Femur (tissue), 1 donor: ENCODE data around the gene ASTN2.
A peak's percentile ranks its signal among the peaks of the same experiment; 100 is the strongest.
"Not testable (repeated sequence)": the region's sequence is repeated elsewhere in the genome, so short reads cannot be mapped to it uniquely, and the experiment has no call there.

Source experiments
- DNase-seq: peaks from one replicate; pipeline ENCODE4 v3.0.0-alpha.2; 2017

Gene ASTN2

DNA sequence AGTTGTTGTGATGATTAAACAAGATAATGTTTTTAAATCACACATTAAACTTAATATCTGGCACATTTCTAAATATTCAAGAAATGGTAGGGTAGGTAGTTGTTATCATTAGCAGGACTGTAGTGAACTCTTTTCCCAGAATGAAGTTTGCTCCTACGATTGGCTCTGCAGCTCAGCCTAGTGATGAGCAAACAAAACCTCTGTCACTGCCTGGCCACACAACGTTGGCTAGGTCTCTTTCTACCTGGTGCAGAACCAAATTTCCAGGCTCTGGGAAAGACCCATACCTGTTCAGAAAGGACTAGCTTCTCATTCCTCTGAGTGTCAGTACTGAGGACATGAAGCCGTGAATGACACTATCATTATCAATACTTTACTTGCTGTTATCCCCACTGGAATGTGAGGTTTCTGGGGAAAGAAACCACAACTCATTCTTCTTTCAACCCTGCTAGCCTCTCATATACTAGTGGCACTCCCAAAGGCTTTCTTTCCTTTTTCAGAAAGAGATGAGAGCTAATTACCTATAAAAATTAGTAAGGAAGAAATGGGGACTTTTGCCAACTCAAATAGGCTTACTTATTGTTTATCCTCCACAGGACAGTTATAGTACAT is 947.0 kb downstream of the ASTN2 start:
- no peak for DNase-seq

DNA sequence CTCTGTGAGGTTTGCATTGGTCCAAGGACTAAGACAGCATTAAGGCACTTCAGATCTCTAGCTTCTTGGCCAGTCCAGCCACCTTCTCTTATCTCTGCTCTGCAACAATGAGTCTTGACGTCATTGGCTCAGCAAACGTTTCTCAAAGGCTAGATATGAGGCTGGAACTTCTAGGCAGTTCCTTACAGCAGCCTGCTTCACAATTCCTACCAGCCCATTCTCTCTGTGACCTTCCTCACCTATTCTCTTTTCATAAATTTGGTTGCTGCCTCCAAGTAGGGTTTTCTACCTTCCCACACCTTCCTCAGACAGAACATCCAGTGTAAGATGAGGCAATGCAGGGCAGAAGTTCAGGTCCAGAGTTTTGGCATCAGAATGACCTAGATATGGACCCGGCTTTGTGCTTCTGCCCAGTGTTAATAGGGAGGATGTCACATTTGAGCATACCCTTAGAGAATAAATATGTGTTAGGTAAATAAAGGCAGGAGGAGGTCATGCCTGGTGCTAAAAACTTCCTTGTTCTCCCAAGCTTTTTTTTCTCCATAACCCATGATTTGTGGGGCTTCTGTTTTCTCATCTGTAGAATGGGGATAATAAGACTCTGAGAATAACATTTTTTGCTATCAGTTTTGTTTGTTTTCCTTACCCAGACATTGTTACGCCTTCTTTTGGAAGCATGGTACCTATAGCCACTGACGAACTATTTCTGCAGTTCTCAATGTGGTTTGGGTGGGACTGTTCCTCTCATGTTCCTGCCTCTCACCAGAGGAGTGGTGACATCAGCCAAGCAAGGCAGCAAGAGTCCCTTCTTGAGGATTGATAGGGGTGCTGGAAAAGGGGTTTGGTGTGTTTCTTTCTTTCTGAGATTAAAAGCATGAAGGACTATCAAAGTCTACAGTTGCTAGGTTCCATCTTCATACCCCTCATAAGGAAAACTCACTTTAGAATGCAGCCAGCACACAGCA is 948.3 kb downstream of the ASTN2 start:
- no peak for DNase-seq

DNA sequence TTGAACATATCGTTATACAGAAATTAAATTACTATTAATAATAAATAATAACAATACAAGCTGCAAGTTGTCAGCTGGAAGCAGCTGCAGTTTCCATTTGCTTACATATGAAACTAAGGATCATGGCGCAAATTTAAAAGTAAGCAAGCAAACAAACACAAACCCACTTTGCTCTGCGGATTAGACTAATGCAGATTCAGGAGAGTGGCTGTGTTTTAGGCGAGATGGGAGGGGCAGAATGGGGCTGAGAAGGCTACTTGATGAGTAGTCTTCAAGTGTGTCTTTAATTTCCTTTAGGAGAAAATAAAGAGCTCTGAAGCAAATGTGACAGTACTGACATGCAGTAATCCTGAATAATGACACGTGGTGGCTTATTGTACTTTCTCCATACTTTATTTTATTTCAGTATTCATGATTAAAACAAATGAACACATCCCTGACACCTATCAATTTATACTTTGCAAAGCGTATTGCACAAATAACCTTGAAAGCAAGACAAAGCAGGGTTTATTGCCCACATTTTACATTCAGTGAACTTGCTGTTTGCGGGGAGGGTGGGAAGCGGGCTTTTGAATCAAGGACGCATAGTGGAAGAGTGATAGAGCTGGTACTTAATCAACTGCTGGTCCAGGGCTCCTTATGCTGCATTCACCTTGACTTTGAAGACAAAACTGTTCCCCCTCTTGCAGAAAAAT is 949.1 kb downstream of the ASTN2 start:
- no peak for DNase-seq

DNA sequence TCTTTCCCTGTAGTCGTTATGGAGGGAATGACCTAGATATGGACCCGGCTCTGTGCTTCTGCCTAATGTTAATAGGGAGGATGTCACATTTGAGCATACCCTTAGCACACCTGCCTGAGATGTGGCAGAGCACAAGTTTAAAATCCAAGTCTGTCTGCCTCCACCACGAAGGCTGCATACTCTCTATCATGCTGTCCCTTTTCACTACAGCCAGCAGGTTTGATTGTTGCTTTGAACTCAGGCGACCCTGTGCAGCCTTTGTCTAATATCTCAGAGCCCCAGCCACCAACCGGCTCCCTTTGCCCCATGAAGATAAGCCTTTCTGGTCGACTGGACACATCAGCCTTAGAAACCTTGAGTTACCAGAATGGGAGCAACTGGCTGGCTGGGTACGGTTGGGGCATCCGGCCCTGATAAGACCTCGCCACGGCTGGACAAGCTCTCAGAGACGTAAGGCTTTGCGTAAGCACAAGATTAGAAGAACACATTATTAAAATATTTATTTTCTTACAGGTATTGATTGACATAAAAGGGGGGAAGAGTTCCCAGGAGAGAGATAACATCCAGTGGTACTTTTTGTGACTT is 949.8 kb downstream of the ASTN2 start:
- no peak for DNase-seq

DNA sequence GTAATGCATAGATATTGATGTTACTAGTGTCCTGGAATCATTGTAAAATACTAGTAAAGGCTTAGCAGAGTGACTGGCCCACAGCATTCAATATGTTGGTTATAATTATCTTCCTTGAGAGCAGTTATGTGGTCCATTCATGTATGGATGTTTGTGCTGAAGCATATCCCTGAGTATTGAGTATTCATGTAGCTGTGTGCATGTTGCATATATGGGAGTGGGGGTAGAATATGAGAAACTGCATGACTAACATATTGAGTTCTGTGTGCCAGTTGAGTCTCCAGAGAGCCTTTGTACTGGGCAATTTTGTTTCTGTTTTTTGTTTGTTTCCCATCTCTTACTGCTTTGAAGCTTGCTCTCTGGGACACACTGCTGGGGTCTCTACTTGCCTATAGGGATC is 950.4 kb downstream of the ASTN2 start:
- no peak for DNase-seq

DNA sequence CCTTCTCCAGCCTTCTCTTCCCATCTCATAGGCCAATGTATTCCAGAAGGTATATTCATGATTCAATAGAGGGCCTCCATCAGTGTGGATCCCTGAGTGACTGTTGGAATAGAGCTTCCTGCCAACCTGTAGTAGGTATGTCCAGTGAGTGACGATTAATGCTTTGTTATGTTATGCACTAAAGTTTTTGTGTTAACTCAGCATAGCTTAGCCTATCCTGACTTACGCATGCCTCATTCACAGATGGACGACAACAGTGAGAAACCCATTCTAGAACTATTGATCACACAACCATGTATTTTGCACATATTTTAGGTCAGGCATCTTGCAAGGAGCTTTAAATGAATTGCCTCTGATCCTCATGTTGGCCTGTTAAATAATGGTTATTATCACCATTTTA is 953.2 kb downstream of the ASTN2 start:
- DNase-seq = no peak

DNA sequence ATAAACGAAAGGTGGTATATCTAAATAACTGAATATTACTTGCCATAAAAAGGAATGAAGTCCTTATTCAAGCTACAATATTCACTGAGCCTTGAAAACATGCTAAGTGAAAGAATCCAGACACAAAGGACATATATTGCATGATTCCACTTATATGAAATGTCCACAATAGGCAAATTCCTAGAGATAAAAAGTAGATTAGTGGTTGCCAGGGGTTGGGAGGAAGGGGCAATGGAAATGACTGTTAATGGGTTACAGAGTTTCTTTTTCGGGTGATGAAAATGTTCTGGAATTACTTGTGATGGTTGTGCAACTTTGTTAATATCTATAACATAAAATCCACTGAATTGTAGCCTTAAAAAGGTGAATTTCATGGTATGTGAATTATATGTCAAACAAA is 954.8 kb downstream of the ASTN2 start:
- DNase-seq = no peak

DNA sequence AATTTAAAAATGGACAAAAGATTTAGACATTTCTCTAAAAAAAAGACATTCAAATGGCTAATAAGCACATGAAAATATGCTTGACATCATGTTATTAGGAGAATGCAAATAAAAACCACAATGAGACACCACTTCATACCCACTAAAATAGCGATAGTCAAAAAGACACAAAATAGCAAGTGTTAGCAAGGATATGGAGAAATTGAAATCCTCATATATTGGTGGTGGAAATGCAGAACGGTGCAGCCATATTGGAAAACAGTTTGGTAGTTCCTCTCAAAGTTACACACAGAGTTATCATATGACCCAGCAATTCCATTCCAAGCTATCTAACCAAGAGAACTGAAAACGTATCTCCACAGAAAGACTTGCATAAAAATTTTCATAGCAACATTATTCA is 955.3 kb downstream of the ASTN2 start:
- no peak for DNase-seq

DNA sequence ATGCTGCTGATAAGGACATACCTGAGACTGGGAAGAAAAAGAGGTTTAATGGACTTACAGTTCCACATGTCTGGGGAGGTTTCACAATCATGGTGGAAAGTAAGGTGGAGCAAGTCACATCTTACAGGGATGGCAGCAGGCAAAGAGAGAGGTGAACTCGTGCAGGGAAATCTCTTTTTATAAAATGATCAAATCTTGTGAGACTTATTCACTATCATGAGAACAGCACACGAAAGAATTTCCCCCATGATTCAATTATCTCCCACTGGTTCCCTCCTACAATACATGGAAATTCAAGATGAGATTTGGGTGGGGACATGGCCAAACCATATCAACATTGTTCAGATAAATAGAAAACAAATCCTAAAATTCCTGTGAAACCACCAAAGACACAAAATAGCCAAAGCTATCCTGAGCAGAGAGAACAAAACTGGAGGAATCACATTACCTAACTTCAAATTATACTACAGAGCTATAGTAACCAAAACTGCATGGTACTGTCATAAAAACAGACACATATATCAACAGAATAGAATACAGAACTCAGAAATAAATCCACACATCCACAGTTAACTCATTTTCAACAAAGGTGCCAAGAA is 958.3 kb downstream of the ASTN2 start:
- no peak for DNase-seq

DNA sequence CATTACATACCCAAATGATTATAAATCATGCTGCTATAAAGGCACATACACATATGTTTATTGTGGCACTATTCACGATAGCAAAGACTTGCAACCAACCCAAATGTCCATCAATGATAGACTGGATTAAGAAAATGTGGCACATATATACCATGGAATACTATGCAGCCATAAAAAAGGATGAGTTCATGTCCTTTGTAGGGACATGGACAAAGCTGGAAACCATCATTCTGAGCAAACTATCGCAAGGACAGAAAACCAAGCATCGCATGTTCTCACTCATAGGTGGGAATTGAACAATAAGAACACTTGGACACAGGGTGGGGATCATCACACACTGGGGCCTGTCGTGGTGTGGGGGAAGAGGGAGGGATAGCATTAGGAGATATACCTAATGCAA is 960.3 kb downstream of the ASTN2 start:
- not testable (repeated sequence) for DNase-seq

DNA sequence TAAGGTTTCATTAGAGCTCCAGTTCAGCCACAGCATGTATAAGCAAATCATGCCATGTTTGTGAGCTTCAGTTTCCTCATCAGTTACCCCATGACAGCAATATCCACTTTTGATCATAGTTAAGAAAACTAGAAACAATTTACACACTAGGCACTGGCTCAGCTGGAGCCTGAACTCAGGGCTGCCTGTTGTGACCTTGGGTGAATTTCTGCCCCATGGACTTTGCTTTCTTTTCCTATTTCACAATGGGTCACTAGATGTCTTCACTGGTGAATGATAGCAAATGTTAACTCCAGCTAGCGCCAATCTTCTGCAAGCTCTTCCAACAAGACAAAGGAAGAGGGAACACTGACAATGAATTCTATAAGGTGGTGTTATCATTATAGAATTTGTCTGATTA is 961.1 kb downstream of the ASTN2 start:
- DNase-seq = no peak

DNA sequence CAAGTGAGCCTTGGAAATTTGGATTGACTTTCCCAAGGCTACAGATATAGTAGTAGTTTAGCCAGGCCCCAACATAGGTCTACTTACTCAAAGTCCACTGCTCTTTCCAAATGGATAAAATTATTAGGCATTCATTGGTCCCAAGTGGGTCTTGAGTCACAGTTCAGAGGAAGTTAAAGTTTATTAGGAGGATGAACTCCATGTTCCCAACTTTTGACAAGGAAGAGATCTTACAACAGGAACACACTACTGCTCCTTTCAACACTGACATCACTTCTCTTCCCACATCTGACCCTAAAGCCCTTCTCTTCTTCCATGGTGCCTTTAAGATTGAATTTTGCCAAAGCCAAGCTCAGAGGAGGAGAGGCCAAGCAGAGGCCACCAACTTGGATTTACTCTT is 962.2 kb downstream of the ASTN2 start:
- DNase-seq = no peak

DNA sequence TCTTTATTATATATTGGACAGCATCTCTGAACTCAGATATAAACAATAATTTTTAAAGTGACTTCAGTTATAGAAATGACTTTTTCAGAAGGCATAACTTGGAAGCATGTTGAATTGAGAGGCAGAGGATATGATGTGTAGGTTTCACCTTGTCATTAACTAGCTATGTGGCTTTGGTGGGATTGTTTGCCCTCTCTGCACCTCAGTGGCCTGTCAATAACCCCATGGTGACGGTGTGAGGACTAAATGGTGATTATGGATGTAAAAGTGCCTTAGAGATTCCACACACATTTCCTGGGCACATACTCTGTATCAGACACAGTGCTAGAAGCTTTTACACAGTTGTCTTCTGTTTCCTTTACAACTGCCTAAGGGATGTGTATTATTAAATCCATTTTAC is 962.6 kb downstream of the ASTN2 start:
- no peak for DNase-seq

DNA sequence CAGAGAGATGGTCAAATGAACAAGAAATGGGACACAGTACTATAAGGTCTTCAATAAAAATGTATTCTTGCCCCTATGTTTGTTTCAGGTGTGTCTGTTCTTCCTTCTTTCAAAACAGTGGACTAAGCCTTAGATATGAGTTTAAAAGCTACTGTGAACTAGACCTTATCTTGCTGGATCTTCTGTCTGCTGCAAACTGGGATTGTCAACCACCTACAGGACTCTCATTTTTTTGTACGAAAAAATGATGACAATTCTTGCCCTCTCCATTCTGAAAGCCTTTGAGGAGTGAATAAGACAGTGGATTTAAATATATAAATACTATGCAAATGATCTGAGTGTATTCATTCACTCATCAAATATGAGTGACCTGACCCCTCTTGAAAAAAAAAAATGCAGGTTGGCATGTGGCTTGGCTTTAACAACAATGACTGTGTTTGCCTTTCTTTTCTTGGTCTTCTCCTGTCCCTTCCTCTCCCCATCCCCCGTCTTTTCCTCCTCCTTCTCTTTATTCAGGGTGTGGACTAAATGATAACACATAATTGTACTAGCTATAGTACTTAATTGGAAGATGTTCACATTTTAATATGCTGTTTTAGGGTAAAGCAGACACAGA is 963.2 kb downstream of the ASTN2 start:
- DNase-seq = no peak

DNA sequence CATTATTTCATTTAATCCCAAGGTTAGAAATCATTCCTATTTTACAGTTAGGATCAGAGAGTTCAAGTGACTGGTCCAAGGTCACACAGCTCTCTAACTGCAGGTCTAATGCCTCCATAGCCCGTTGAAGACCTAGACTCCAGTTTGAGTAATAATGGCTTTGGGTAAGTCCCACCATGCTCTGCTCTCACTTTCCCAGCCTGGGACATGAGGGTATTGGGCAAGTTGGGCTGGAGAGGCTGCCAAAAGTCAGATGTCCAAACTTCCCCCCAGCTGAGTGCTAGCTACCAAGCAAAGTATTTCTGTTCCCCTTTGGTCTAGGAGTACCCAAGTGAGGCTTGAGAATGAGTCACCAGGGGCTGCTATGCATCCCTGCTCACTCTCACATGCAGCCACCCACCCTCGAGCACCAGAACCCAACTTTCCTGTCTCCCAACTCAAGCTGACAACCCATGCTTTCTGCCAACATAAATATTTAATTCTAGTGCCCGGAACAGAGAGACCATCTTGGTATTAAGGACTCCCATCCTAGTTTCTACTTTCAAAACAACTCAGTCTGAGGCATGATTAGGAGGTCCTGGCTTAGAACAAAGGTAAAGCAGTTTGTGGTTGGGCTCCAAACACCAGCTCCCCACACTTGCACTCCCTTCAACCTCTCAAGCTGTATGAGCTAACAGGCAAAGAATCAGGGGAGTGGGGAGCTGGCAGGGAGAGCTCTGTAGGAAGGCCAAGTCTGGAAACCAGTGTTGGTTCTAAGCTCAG is 964.3 kb downstream of the ASTN2 start:
- DNase-seq = peak; percentile 47

DNA sequence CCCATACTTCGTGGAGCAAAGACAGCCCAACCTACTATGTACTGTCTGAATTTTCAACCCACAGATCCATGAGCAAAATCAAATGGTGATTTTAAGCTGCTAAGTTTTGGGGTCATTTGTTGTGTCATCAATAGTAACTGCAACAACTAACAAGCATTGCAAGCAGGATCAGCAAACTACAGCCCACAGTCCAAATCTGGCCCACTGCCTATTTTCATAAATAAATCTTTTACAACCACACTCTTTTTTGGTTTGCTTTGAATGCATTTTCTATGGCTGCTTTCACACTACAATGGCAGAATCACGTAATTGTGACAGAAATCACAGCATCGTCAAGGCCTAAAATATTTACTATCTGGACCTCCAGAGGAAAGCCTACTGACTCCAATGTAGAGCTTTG is 964.9 kb downstream of the ASTN2 start:
- no peak for DNase-seq

DNA sequence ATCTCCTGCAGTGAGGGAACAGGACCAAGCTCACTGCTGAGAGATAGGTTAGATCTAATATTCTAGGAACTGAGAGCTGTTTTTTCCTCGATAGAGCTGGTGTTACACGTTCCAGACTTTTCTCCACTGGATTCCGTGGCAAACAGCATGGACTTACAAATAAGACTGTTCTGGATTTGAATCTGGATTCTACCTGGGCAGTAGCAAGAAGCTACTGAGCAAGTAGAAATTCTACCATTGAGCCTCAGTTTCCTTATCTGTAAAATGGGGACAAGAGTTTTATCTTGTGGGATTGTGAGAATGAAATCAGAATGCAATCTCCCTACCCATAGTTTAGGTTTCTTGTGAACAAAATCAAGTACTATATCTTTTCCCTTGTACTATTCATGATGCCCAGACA is 966.4 kb downstream of the ASTN2 start:
- no peak for DNase-seq

DNA sequence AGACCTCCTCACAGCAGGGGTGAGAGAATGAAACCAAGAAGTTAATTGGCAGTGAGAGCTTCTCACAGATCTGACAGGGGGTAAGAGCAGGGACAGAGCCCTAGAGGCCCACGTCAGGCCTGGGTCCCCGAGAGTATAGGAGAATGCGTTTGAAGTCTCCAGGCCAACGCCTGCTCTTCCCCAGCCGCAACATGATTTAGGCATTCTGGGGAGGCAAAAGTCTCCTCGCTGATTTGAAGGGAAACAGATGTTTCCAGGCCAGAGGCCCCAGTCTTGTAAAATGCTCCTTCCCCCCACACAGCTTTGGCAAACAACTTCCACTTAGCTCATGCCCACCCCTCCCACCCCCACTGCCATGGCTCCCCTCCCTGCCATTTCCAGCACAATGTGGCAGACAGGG is 966.9 kb downstream of the ASTN2 start:
- DNase-seq = peak; percentile 26

DNA sequence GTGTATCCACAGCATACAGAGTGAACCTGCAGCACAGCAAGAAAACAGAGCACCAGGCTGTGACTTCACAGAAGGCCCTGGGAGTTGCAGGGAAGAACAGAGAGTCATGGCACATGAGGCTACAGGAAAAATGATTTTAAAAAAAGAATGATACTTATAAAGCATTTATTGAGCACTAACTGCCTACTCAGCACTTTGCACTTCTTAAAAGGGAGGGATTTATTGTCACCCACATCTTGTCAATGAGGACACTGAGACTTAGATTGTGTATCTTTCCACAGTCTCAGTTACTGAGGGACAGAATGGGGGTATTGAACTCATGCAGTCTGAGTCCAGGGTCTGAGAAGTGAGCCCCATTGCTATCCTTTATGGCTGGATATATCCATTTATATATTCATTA is 972.3 kb downstream of the ASTN2 start:
- no peak for DNase-seq

DNA sequence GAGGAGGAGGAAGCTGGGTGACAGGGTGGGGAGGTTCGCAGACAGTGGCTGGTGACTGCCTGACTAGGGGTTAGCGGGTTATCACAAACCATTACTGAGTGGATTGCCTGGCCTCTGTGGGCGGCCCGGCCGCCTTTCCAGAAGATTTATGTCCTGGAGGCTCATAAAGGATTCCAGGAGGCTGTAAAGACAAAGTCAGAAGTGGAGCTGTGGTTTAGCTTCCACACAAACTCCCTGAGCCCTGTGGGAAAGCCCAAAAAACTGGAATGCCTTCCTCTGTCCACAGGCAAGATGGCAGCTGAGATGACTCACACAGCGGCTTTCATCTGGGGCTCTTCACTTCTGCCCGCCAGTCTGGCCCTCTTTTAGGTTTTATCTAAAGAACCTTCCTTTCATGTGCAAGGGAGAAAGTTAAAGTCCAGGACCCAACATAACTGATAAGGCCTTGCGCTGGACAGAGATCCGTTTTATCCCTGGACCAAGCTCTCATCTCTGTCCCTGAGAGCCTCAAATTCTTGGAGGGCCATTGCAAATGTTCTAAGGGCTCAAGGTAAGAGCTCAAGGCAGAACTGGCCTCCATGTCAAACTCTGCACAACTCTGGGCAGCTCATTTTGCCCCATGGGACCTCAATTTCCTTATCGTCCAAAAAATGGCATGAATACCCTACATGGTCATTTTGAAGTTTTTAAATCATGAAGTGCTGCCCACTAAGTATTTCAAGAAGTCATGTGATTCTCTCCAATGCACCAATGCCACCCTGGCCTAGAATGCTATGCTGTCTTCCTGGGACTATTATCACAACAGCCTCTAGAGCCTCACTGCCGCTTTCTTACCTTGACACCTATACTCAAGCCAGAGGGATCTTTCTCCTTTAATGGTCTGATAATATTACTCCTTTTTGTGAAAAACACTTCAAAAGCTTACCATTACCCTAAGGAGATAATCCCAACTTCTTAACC is 977.2 kb downstream of the ASTN2 start:
- DNase-seq = no peak

DNA sequence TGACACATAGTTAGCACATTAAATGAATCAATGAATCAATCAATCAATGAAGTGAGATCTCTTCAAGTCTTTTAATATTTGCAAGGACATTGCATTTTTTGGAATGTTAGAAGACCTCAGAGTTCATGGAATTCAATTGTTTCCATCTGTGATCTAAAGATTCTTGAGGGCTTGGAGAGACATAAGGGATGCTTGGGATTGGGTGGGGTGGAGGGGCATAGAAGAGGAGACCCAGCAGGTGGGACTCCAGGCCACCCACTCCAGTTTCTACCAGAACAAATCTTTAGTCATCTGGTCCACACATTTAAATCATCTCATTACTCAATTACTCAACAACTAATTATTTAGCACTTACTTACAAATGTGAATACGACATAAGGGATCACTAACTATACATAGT is 978.7 kb downstream of the ASTN2 start:
- no peak for DNase-seq
